ENCODE data around the gene MYBPH.

Gene MYBPH

DNA sequence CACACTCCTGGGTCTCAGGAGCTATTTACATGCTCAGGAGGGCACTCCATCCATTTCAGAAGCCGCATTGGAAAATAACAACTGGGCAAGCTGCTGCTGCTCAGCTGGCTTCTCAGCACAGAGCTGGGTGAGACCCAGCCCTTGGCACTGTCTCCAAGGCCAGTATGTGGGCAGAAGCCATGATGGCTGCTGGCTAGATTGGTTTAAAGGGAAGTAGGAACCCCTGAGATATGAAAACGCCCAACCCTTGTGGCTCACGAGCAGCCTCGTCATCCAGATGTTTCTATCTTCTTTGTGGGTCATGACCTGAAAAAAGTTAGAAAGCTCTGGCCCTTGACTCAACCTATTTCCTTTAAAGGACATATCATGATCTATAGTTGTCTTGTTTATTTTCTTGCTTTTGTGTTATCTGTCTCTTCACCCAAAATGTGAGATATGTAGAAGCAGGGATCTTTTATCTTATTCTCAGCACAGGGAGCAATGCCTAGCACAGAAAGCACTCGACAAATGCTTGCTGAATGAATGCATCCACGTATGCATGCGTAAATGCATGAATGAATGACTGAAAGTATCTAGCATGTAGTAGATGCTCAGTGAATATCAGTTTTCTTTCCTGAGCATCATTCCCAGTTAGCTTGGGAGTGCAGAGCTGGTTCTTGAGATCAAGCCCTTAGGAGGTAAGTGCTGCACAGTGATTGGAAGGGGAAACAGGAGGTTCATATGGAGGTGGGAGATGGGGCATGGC is 11.6 kb downstream of the MYBPH start:
- H3K4me3 ChIP-seq (ENCODE audit: low read depth, low read length): no peak overlapping the region
- DNase-seq (ENCODE audit: low read depth): no peak
- TF ChIP-seq MYC (IDR thresholded peaks at IDR 0.05; ENCODE audit: low read depth, low read length) (no peak), POLR2A (IDR thresholded peaks at IDR 0.05; ENCODE audit: extremely low read depth, insufficient read length) (no peak)
- TF ChIP-seq, protein P1, sequence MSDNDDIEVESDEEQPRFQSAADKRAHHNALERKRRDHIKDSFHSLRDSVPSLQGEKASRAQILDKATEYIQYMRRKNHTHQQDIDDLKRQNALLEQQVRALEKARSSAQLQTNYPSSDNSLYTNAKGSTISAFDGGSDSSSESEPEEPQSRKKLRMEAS (IDR thresholded peaks at IDR 0.05; ENCODE audit: low read depth, low read length): no peak
- TF ChIP-seq, protein P2, sequence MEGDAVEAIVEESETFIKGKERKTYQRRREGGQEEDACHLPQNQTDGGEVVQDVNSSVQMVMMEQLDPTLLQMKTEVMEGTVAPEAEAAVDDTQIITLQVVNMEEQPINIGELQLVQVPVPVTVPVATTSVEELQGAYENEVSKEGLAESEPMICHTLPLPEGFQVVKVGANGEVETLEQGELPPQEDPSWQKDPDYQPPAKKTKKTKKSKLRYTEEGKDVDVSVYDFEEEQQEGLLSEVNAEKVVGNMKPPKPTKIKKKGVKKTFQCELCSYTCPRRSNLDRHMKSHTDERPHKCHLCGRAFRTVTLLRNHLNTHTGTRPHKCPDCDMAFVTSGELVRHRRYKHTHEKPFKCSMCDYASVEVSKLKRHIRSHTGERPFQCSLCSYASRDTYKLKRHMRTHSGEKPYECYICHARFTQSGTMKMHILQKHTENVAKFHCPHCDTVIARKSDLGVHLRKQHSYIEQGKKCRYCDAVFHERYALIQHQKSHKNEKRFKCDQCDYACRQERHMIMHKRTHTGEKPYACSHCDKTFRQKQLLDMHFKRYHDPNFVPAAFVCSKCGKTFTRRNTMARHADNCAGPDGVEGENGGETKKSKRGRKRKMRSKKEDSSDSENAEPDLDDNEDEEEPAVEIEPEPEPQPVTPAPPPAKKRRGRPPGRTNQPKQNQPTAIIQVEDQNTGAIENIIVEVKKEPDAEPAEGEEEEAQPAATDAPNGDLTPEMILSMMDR (IDR thresholded peaks at IDR 0.05; ENCODE audit: low read depth, low read length): no peak

DNA sequence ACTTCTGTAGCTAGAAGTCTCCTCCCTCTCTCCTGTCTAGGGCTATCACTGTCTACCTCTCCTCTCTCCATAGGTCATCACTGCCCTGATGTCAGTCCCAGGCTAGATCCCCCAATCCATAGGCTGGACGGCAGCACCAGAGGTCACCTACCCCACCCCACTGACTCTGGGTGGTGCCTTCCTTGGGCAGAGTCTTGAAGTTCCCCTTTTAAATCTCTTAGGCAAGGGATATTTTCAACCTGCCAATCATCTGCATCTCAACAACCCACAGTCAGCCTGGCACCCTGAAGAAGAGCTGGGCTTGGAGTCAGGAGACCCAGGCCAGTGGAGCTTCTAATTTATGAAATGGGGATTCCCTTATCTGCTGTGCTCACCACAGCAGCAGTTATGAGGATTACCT is 13.2 kb downstream of the MYBPH start:
- no peak overlapping the region for H3K4me3 ChIP-seq (ENCODE audit: low read depth, low read length)
- no peak for DNase-seq (ENCODE audit: low read depth)
- TF ChIP-seq POLR2A (IDR thresholded peaks at IDR 0.05; ENCODE audit: extremely low read depth, insufficient read length) (no peak), MYC (IDR thresholded peaks at IDR 0.05; ENCODE audit: low read depth, low read length) (no peak)
- TF ChIP-seq, protein P2 (IDR thresholded peaks at IDR 0.05; ENCODE audit: low read depth, low read length): no peak
- TF ChIP-seq, protein P1 (IDR thresholded peaks at IDR 0.05; ENCODE audit: low read depth, low read length): no peak

DNA sequence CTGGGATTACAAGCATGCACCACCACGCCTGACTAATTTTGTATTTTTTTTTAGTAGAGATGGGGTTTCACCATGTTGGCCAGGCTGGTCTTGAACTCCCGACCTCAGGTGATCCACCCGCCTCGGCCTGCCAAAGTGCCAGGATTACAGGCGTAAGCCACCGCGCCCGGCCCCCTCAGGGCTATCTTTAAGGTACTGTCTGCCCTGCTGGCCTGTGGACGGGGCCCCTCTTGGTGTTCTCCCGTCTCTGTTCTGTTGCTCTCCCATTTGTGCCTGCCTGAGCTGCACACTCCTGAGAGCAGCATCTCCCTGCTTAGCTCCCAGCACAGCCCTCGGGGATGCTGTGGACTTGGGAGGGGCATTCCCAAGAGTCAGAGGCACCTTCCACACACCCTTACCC is 13.9 kb downstream of the MYBPH start:
- no peak for TF ChIP-seq MYC (IDR thresholded peaks at IDR 0.05; ENCODE audit: low read depth, low read length)
- no peak for TF ChIP-seq POLR2A (IDR thresholded peaks at IDR 0.05; ENCODE audit: extremely low read depth, insufficient read length)
- TF ChIP-seq, protein P2 (IDR thresholded peaks at IDR 0.05; ENCODE audit: low read depth, low read length): no peak
- TF ChIP-seq, protein P1 (IDR thresholded peaks at IDR 0.05; ENCODE audit: low read depth, low read length): no peak
- no peak for DNase-seq (ENCODE audit: low read depth)
- no peak overlapping the region for H3K4me3 ChIP-seq (ENCODE audit: low read depth, low read length)

DNA sequence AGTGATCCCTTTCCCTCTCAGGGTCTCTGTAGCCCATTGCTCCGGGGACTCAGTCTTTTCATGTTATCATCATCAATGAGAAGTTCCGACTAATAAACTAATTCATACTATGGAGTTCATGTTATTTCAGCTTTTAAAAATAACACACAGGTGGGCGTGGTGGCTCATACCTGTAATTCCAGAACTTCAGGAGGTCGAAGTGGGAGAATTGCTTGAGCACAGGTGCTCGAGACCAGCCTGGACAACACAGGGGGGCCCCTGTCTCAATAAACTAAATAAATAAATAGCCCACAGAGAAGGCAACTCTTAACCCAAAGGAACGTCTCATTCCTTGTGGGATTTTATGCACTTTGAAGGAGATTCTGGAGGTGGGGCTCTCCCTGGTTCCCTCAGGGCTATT is 14.5 kb downstream of the MYBPH start:
- TF ChIP-seq MYC (IDR thresholded peaks at IDR 0.05; ENCODE audit: low read depth, low read length): no peak
- TF ChIP-seq, protein P1 (IDR thresholded peaks at IDR 0.05; ENCODE audit: low read depth, low read length): no peak
- no peak for TF ChIP-seq POLR2A (IDR thresholded peaks at IDR 0.05; ENCODE audit: extremely low read depth, insufficient read length)
- H3K4me3 ChIP-seq (ENCODE audit: low read depth, low read length): no peak overlapping the region
- DNase-seq (ENCODE audit: low read depth): no peak

DNA sequence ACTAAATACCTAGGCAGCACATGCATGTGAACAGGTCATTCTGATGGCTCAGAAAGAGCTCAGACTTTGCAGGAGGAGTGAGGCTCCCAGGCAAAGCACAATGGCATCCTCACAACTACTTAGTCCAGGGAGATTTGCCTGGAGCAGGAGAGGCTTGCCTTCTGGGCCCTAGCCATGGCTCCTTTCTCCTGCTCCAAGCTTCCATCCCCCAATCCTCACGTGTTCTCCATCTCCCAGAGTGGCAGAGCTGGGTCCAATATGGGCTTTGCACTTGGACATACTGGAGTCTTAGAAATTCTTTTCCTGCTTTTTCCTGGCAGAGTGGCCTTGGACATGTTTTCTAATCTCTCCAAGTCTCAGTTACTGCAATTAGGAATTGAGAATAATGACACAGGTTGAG is 15.8 kb downstream of the MYBPH start:
- TF ChIP-seq, protein P1 (IDR thresholded peaks at IDR 0.05; ENCODE audit: low read depth, low read length): no peak
- TF ChIP-seq MYC (IDR thresholded peaks at IDR 0.05; ENCODE audit: low read depth, low read length): no peak
- TF ChIP-seq, protein P2 (IDR thresholded peaks at IDR 0.05; ENCODE audit: low read depth, low read length): no peak
- no peak for TF ChIP-seq POLR2A (IDR thresholded peaks at IDR 0.05; ENCODE audit: extremely low read depth, insufficient read length)
- H3K4me3 ChIP-seq (ENCODE audit: low read depth, low read length): no peak overlapping the region
- DNase-seq (ENCODE audit: low read depth): no peak

DNA sequence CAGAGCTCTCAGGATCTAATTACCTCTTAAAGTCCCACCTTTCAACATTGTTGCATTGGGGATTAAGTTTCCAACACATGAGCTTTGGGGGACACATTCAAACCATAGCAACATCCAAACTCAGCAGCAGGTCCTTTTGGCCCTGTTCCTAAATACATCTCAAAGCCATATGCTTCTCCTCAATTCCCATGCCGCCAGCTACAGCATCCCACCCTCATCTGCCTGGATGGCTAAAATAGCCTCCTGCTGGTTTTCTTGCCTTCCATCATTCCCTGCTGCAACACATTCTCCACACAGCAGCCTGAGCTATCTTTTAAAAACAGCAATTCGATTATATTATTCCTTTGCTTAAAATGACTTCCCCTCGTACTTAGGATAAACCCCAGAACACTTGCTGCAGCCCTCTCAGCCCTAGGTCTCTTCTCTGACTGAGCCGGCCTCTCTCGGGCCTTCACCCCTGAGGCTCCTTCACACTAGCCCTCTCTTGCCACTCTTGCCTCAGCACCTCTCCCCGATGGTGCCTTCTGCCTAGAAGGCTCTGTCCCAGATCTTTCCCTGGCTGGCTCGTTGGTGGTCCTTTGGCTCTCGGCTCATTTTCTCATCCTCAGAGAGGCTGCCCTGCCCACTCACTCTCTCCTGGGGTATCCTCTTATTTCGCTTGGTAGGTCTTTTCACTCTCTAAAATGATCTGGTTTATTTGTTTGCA is 16.5 kb downstream of the MYBPH start:
- no peak overlapping the region for H3K4me3 ChIP-seq (ENCODE audit: low read depth, low read length)
- DNase-seq (ENCODE audit: low read depth): no peak
- TF ChIP-seq, protein P1 (IDR thresholded peaks at IDR 0.05; ENCODE audit: low read depth, low read length): no peak
- no peak for TF ChIP-seq POLR2A (IDR thresholded peaks at IDR 0.05; ENCODE audit: extremely low read depth, insufficient read length)
- TF ChIP-seq MYC (IDR thresholded peaks at IDR 0.05; ENCODE audit: low read depth, low read length): no peak
- TF ChIP-seq, protein P2 (IDR thresholded peaks at IDR 0.05; ENCODE audit: low read depth, low read length): no peak
